ENCODE data around the gene ZSCAN22. TPM values are rescaled to one million over a fixed set of nuclear protein-coding genes. Genes with fewer than 3 reads are reported as not detected.
"Not testable (repeated sequence)": the region's sequence is repeated elsewhere in the genome, so short reads cannot be mapped to it uniquely, and the experiment has no call there.

The ZSCAN22 gene
- total RNA-seq, 1 experiment from 2014 or later, result 4.3 TPM

GRCh38 chr19:58346961-58347929, 20.5 kb downstream of the ZSCAN22 start:
- H3K9me3 Mint-ChIP-seq (ENCODE audit: unreplicated experiment), result no peaks in the 10 kb centered on the region
- H3K4me3 Mint-ChIP-seq (ENCODE audit: unreplicated experiment), result peak overlapping the region; percentile 73
- Histone ChIP-seq H3K36me3 (ENCODE audit: control insufficient read depth, insufficient read depth, low read length) (no peaks in the 10 kb centered on the region), H3K27me3 (replicated peaks; ENCODE audit: control insufficient read depth, insufficient read depth, low read length) (no peaks in the 10 kb centered on the region), H3K4me1 (no peaks in the 10 kb centered on the region), H3K4me3 (ENCODE audit: low read depth, low read length) (peak overlapping the region; percentile 49), H3K9me3 (no peaks in the 10 kb centered on the region)
- TF ChIP-seq CTCF (IDR thresholded peaks at IDR 0.05; ENCODE audit: insufficient read depth in 1 of 2, low read depth in 1 of 2, low read length in 1 of 2, severe bottlenecking in 1 of 2, unreplicated experiment in 1 of 2), result no peak
- no peaks in the 10 kb centered on the region for H3K36me3 Mint-ChIP-seq (ENCODE audit: insufficient read depth, unreplicated experiment)
- H3K4me1 Mint-ChIP-seq (ENCODE audit: low read depth, unreplicated experiment), result no peaks in the 10 kb centered on the region
- BruUV-seq (replicated peaks), result no TSS peak
- ChIA-PET CTCF (interaction anchor here (0.6 kb wide), 1 partner anchor 20 kb away, joined by 3 read pairs; the partner anchor contains the start of gene ZSCAN22), POLR2A (interaction anchor here (0.7 kb wide), 1 partner anchor 197 kb away, joined by 9 read pairs; no protein-coding TSS in a partner anchor)
- DNase-seq, result peak in 1 of 2 experiments; percentile 58
- peaks cover 4% of the 10 kb centered on the region for H3K27me3 Mint-ChIP-seq (ENCODE audit: insufficient read depth, unreplicated experiment)
- intact Hi-C loops (cut with micrococcal nuclease; ENCODE audit: unreplicated experiment), result no loop called here
- H3K27ac Mint-ChIP-seq (ENCODE audit: unreplicated experiment), result no peak overlapping the region

DNA sequence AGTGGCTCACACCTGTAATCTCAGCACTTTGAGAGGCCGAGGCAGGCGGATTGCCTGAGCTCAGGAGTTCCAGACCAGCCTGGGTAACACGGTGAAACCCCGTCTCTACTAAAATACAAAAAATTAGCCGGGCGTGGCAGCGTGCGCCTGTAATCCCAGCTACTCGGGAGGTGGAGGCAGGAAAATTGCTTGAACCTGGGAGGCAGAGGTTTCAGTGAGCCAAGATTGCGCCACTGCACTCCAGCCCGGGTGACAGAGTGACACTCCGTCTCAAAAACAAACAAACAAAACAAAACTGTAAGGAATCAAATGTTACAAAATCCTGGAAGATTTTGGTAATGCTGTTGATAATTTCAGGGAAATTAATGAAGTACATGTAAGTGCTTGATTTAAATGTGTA, 21.3 kb downstream of the ZSCAN22 start:
- H3K4me1 Mint-ChIP-seq (ENCODE audit: low read depth, unreplicated experiment); H3K36me3 Mint-ChIP-seq (ENCODE audit: insufficient read depth, unreplicated experiment); H3K27ac Mint-ChIP-seq (ENCODE audit: unreplicated experiment); intact Hi-C loops (cut with micrococcal nuclease; ENCODE audit: unreplicated experiment); POLR2A ChIA-PET; CTCF ChIA-PET; BruUV-seq (replicated peaks); H3K4me1 ChIP-seq; H3K9me3 Mint-ChIP-seq (ENCODE audit: unreplicated experiment); DNase-seq; H3K27me3 ChIP-seq (replicated peaks; ENCODE audit: control insufficient read depth, insufficient read depth, low read length); H3K9me3 ChIP-seq; H3K36me3 ChIP-seq (ENCODE audit: control insufficient read depth, insufficient read depth, low read length); H3K27me3 Mint-ChIP-seq (ENCODE audit: insufficient read depth, unreplicated experiment): not testable (repeated sequence)
- H3K4me3 Mint-ChIP-seq (ENCODE audit: unreplicated experiment), result peak overlapping the region; percentile 73
- H3K4me3 ChIP-seq (ENCODE audit: low read depth, low read length), result peak overlapping the region; percentile 49

DNA sequence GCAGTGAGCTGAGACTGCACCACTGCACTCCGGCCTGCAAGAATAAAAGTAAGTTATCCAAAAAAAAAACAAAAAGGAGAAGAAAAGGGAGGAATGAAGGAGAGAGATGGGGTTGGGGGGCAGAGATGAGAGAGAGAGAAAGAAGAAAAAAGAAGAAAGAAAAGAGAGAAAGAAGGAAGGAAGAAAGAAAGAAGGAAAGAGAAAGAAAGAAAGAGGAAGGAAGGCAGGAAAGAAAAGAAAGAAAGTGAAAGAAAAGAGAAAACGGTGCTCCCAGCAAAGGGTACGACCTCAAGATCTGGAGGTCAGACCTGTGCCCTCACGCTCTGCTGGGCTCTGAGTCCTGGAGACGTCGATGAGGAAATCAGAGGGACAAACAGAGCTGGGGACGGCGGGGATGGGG, 22.8 kb downstream of the ZSCAN22 start:
- H3K4me3 ChIP-seq (ENCODE audit: low read depth, low read length), result no peak overlapping the region
- intact Hi-C loops (cut with micrococcal nuclease; ENCODE audit: unreplicated experiment), result no loop called here
- no peaks in the 10 kb centered on the region for H3K9me3 ChIP-seq
- BruUV-seq (replicated peaks), result no TSS peak
- H3K36me3 ChIP-seq (ENCODE audit: control insufficient read depth, insufficient read depth, low read length), result no peaks in the 10 kb centered on the region
- H3K4me1 Mint-ChIP-seq (ENCODE audit: low read depth, unreplicated experiment), result no peaks in the 10 kb centered on the region
- ChIA-PET POLR2A (no interaction called here), CTCF (no interaction called here)
- no peak overlapping the region for H3K4me3 Mint-ChIP-seq (ENCODE audit: unreplicated experiment)
- DNase-seq, result no peak
- no peaks in the 10 kb centered on the region for H3K36me3 Mint-ChIP-seq (ENCODE audit: insufficient read depth, unreplicated experiment)
- H3K27me3 Mint-ChIP-seq (ENCODE audit: insufficient read depth, unreplicated experiment), result peaks cover 4% of the 10 kb centered on the region
- TF ChIP-seq CTCF (IDR thresholded peaks at IDR 0.05; ENCODE audit: insufficient read depth in 1 of 2, low read depth in 1 of 2, low read length in 1 of 2, severe bottlenecking in 1 of 2, unreplicated experiment in 1 of 2), result no peak
- H3K9me3 Mint-ChIP-seq (ENCODE audit: unreplicated experiment), result no peaks in the 10 kb centered on the region
- H3K4me1 ChIP-seq, result no peaks in the 10 kb centered on the region
- H3K27me3 ChIP-seq (replicated peaks; ENCODE audit: control insufficient read depth, insufficient read depth, low read length), result no peaks in the 10 kb centered on the region
- no peak overlapping the region for H3K27ac Mint-ChIP-seq (ENCODE audit: unreplicated experiment)

Data from Caco-2 (cell line).